Right lobe of liver (tissue), 6 donors: ENCODE results near the gene CRYBA1. TPM values are rescaled to one million over a fixed set of nuclear protein-coding genes. Genes with fewer than 3 reads are reported as not detected.

ENCODE experiments used
- ATAC-seq, 4 donors: fragments of 200-7000 bp; cut with Tn5 transposase; one replicate each; pipeline ENCODE4 v1.9.1; 2020; ENCODE audit warnings: mild to moderate bottlenecking in 4 of 4, moderate library complexity in 4 of 4
- DNase-seq, 3 donors: peaks; one replicate each; pipeline ENCODE4 v3.0.0-alpha.2; 2020
- H3K27ac ChIP-seq, 3 donors: fragments of 200-600 bp; one replicate each; pipeline ENCODE4 v1.8.0; 2022
- H3K27me3 ChIP-seq, 2 donors: fragments of 200-600 bp; one replicate each; pipeline ENCODE4 v1.8.0; 2022
- H3K36me3 ChIP-seq, 4 donors: fragments of 200-600 bp; sonication (generic) in 1 of 4; one replicate each; pipeline versions ENCODE4 v1.5.1 to v1.8.0; 2017 to 2022; ENCODE audit warnings: control low read depth in 1 of 4
- H3K4me1 ChIP-seq, 4 donors: fragments of 200-600 bp; sonication (generic) in 1 of 4; one replicate each; pipeline versions ENCODE4 v1.5.1 to v1.8.0; 2017 to 2022; ENCODE audit warnings: control low read depth in 1 of 4
- H3K4me3 ChIP-seq, 3 donors: fragments of 200-600 bp; one replicate each; pipeline ENCODE4 v1.8.0; 2022
- H3K9me3 ChIP-seq, 4 donors: fragments of 200-600 bp; sonication (generic) in 1 of 4; one replicate each; pipeline versions ENCODE4 v1.5.1 to v1.8.0; 2017 to 2022; ENCODE audit warnings: control low read depth in 1 of 4
- POLR2A ChIP-seq: fragments of 450-650 bp; IDR thresholded peaks from one replicate; pipeline ENCODE4 v1.6.1; 2017; ENCODE audit warnings: antibody characterized with exemption, mild to moderate bottlenecking
- WGBS: methylation state at CpG from one replicate; pipeline ENCODE4 v1.1.6; 2018; ENCODE audit warnings: low coverage, low lambda C conversion rate; ENCODE audit not compliant: insufficient coverage; ENCODE audit errors: missing lambda C conversion rate; 5-methylcytosine and 5-hydroxymethylcytosine counted together
- intact Hi-C, 2 donors: fragments of 100-400 bp; cut with DNase I; formaldehyde crosslinking; loops; one replicate each; pipeline versions ENCODE4 v1.11.2 to v1.14.1; 2022
- total RNA-seq, 6 experiments: library from RNA; depleted of rRNA in 2 of 6; stranded (reverse); fragments of >200 nt in 2 of 6; fragmentation: NEBNext Ultra II Directional in 3 of 6; extraction: Animal tissue kit (Norgen Biotek cat#: 25700) in 3 of 6; gene quantifications; one replicate each; pipeline versions ENCODE4 v1.1.0 to v1.2.4, GENCODE V29; 2016 to 2023
- TF ChIP-seq, protein P1 (sequence below), 4 donors: fragments of 200-600 bp in 3 of 4; fragments of 450-650 bp in 1 of 4; IDR thresholded peaks; one replicate each; pipeline versions ENCODE4 v1.5.1 to v1.8.0; 2016 to 2022; ENCODE audit warnings: antibody characterized with exemption in 4 of 4, mild to moderate bottlenecking in 2 of 4
- donor health status: DM: no; HTN: yes; CAD: no.
- donor health status: DM: no; HTN: no; CAD: no.
- donor health status: DM: no; HTN: no; CAD: no.
- donor health status: DM: no; HTN: yes; CAD: no.
- donor health status: DM: no; HTN: yes; CAD: no.

The CRYBA1 gene
- total RNA-seq, 6 experiments from 2014 or later, result not detected

DNA sequence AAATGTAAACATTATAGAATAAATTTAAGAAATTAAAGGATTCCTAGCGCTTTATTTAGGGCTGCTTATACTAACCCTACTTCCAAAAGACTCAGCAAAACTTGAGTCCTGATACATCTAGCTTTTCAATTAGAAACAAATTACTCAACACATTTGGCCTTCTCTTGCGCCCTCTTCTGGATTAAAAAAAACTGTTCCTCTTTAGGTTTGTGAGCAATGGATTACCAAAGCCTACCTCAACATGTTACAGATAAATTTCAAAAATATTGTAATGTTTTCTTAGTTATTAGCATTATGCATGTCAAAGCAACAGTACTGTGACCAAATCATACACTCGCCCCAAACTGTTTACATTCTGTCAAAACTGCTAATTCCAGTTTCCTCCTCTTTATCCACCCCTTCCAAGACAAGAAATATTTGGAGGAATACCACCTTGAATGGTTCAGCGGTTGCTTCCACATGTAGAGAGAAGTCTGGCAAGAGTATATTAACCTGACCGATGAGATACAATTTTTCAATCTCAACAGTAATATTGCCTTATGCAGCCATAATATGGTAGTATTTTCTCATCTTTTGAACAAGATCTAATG, 44.6 kb downstream of the CRYBA1 start:
- Histone ChIP-seq H3K27ac (peak overlapping the region in 1 of 3 donors; percentile 100), H3K27me3 (no peaks in the 10 kb centered on the region), H3K4me1 (peaks cover 0 to 37% (median 16%) of the 10 kb centered on the region in 4 donors), H3K4me3 (peak overlapping the region; percentile 6 to 94 (median 90)), H3K36me3 (peaks cover 0 to 25% (median 13%) of the 10 kb centered on the region in 4 donors), H3K9me3 (no peaks in the 10 kb centered on the region)
- ATAC-seq (peak in 1 of 4 donors; percentile 9), DNase-seq (no peak)
- TF ChIP-seq POLR2A, result no peak
- TF ChIP-seq, protein P1, sequence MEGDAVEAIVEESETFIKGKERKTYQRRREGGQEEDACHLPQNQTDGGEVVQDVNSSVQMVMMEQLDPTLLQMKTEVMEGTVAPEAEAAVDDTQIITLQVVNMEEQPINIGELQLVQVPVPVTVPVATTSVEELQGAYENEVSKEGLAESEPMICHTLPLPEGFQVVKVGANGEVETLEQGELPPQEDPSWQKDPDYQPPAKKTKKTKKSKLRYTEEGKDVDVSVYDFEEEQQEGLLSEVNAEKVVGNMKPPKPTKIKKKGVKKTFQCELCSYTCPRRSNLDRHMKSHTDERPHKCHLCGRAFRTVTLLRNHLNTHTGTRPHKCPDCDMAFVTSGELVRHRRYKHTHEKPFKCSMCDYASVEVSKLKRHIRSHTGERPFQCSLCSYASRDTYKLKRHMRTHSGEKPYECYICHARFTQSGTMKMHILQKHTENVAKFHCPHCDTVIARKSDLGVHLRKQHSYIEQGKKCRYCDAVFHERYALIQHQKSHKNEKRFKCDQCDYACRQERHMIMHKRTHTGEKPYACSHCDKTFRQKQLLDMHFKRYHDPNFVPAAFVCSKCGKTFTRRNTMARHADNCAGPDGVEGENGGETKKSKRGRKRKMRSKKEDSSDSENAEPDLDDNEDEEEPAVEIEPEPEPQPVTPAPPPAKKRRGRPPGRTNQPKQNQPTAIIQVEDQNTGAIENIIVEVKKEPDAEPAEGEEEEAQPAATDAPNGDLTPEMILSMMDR (IDR thresholded peaks at IDR 0.05), result peak; percentile 68 to 80 (median 73)
- intact Hi-C loops, result loop anchor here in 1 of 2 donors (5.0 kb wide), 1 partner anchor 144 kb away; no protein-coding TSS in a partner anchor
- WGBS, result 3% methylated on average over 5 of the region's 5 CpGs

DNA sequence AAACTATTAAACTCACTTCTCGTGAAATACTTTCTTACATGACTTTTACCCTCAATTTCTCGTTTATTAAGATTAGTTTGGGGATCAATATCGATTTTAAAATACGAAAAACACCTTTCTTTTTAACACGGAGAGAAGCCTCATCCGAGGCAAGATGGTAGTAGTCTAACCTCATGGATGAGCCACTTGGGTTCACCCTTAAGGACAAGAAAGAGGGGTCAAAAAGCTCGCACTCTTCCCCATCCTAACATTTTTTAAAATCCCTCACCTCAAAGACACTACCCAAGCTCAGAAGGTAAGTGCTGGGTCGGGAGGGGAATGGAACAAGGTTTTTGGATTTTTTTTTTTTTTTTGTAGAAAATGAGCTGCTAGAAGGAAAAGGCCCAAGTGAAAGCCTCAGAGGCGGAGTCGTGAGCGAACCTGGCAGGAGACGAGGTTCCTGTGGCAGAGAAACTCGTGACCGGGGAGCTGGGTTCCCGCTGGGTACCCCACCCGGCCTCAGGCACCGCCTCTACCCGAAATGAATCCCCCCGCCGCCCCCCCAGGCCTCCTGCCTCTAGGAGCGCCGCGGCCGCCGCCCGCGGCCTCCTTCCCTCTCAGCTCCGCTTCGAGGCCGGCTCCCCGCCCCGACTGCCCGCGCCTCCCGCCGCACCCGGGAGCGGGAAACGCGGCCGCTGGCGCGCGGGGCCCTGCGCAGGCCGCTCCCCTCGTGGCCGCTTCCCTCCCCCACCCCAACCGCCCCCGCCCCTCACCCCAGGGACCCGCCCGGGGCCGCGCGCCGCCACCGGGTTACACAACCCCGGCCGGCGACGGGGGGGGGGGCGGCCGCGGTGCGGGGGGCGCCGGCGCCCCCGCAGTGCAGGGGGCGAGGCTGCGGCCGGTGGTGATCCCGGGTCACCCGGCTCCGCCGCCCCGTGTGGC, 45.7 kb downstream of the CRYBA1 start:
- Histone ChIP-seq H3K27ac (peak overlapping the region; percentile 93 to 100 (median 97)), H3K36me3 (peaks cover 0 to 14% (median 4%) of the 10 kb centered on the region in 4 donors), H3K4me1 (peaks cover 0 to 32% (median 16%) of the 10 kb centered on the region in 4 donors), H3K4me3 (peak overlapping the region; percentile 90 to 94 (median 90)), H3K27me3 (no peaks in the 10 kb centered on the region), H3K9me3 (no peaks in the 10 kb centered on the region)
- intact Hi-C loops, result loop anchor here in 1 of 2 donors (5.0 kb wide), 1 partner anchor 145 kb away; no protein-coding TSS in a partner anchor
- DNase-seq (peak; percentile 68 to 79 (median 74)), ATAC-seq (peak; percentile 2 to 8 (median 4))
- TF ChIP-seq, protein P1 (IDR thresholded peaks at IDR 0.05), result no peak
- TF ChIP-seq POLR2A, result no peak
- 1% methylated on average over 17 of the region's 77 CpGs for WGBS

DNA sequence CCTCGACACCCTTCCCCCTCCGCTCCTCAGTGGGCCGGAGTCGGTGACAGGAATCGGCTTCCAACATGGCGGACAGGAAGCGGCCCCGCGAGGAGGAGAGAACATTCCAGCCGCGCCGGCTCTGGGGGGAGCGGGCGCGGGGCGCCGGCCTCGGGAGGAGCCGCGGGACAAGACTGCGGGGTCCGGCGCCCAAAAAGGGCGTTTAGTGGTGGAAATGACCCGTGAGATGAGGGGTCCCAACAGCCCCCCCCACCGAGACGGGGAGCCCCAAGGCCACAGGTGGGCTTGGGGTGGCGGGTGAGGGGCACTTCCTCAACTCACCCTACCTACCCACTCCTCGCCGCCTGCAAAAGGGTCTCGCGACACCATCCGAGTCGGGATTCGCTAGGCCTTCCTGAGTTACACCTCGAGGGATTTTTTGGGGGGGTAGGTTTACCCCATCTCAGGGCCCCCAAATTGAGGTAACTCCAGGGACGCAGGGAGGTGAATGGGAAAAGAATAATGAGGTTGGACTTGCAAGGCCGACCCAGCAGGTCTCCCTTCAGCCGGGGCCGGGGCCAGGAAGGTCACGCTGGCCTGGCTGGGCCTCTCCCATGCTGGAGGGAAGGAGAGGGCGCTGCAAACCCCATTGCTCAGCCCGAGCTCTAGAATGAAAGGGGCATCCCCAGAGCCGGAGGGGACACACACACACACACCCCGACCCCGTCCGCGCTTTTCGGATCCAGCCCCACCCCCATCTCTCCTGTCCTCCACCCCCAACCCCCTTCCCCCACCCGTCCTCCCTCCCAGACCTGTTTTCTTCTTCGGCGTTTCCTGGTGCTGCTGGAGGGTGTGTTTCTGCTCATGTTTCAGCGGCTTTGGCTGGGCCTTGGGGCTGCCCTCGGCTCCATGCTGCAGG, 46.6 kb downstream of the CRYBA1 start:
- Histone ChIP-seq H3K36me3 (peaks cover 0 to 8% (median 3%) of the 10 kb centered on the region in 4 donors), H3K4me3 (peak overlapping the region; percentile 90 to 94 (median 90)), H3K27me3 (no peaks in the 10 kb centered on the region), H3K4me1 (peaks cover 0 to 32% (median 16%) of the 10 kb centered on the region in 4 donors), H3K27ac (peak overlapping the region; percentile 93 to 100 (median 97)), H3K9me3 (no peaks in the 10 kb centered on the region)
- WGBS, result 0% methylated on average over 23 of the region's 54 CpGs
- peak; percentile 52 to 81 (median 75) for DNase-seq
- ATAC-seq, result peak; percentile 15 to 40 (median 28)
- intact Hi-C loops, result loop anchor here in 1 of 2 donors (5.0 kb wide), 1 partner anchor 146 kb away; no protein-coding TSS in a partner anchor
- TF ChIP-seq POLR2A, result peak; percentile 31
- TF ChIP-seq, protein P1 (IDR thresholded peaks at IDR 0.05), result no peak
